NCI-H2227 treated with DMSO at 0.1 percent for 48 hours (cell line): ENCODE measurements around the gene FAM118A.
"Not testable (repeated sequence)": the region's sequence is repeated elsewhere in the genome, so short reads cannot be mapped to it uniquely, and the experiment has no call there.

Experiments used
- DNase-seq: peaks from one replicate; lab custom pipeline; 2025; lab: John Stamatoyannopoulos, UW

The FAM118A gene

DNA sequence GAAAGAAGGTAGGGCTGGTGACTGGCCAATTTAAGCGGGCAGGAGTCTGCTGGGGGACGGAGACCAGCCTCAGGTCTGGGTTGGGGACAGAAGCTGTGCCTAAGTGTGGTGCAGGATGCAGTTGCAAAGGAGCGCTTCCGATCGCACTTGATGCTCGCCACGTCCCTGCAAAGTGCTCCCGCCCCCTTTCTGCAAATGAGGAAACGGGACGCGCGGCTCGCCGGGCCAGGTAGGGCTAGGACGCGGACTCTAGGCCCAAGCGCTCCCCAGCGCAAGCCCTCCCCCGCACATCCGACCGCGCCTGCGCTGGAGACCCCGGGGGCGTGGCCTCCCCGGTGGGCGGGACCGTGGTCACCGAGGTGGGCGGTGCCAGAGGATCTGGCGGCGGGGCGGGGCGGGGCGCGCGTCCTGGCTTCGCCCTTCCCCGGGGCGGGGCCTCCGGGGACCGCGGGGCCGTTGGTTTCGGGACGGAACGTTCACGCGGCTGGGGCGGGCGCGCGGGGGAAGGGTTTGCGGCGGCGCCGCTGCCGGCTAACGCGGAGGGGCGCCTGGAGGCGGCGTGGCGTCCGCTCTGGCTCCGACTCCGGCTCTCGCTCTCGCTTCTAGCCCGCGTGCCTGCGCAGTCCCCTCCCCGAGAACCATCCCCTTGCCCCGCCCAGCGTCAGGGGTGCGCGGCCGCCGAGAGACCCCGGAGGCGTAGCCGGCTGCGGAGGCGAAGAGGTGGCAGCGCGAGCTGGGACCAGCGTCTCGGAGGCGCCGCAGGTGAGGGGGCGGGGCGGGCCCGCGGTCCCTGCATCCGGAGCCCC, at the start of gene FAM118A:
Gene FAM118A (plus strand): TSS at position 513 of the 806 bp plus-strand sequence. CDS start 12,446 bp downstream, outside the sequence.
- peak; percentile 83 for DNase-seq

GRCh38 chr22:45260395-45260759, 49.4 kb upstream of the FAM118A start:
- DNase-seq, result not testable (repeated sequence)

DNA sequence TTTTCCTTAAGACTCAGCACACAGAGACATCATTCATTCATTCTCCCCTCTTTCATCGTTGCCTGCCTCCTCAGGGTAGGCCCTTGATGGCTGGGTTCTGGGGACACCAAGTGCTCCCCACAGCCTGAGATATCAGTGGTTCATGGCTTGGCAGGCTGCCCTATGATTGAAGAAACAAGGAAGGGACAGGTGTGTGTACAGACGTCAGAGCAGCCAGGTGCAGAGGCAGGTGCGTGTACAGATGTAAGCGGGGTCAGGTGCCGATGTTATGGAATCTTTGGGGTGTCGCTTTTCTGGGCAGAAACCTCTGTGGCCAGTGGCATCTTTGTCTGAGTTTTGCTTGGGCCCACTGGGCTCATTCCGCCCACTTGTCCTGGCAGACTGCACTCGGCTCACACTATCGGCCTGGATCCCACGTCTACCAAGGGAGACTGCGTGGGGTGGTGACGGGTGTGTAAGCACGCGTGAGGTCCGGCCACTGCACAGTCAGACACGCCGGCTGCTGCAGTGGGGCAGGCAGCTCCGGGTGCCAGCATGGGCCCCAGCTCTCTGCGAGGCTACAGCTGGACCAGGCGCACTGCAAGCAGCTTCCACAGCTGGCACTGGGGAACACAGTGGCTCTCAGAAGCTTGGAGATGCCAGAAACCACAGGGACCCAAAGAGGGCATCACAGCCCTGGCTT, 48.2 kb upstream of the FAM118A start:
- DNase-seq, result no peak

GRCh38 chr22:45262195-45262930, 47.4 kb upstream of the FAM118A start:
- no peak for DNase-seq

- no peak for DNase-seq
Observed at GRCh38 chr22:45262931-45263462, 46.7 kb upstream of the FAM118A start.

DNA sequence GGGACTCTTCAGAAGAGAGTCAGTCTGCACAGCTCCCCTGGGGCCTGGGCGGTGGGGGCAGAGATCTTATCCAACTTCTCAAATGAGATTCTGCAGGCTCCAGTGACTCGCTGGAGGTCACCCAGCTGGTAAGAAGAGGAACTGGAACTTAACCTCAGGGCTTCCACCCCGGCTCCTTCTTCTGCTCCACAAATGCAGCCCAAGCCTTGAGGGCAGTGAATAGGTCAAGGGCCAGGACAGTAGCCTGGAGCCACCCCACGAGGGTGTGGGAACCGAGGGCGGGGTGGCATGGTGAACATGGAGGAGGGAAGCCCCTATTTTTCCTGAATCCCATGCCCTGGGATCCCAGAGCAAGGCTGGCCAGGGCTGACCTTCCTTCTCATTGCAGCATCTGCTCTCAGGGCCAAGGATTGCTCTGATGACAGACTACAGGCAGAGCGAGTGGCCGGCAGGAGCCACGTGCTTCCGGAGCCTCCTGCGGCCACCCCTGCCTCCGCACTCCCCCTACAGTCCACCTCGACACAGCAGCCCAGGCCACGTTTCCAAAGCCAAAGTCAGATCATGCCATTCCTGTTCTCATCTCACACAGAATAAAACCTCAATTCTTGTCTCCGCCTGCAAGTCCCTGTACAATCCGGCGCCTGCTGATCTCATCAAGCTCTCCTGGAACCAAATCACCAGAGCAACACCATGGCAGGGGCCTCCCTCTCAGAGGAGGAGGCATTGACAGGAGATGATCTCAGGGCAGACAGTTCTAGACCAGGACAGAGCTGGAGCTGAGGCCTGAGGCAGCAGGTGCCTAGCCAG, 46.1 kb upstream of the FAM118A start:
- peak; percentile 2 for DNase-seq

DNA sequence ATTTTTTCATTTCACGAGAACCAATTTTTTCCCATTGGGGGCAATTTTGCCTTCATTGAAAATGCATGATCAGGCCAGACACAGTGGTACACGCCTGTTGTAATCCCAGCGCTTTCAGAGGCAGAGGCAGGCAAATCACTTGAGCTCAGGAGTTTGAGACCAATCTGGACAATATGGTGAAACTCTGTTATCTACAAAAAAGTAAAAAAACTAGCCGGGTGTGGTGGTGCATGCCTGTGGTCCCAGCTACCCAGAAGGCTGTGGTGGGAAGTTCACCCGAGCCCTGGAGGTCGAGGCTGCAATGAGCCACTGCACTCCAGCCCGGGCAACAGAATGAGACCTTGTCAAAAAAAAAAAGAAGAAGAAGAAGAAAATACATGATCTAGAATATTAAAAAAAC, 44.2 kb upstream of the FAM118A start:
- DNase-seq, result no peak

DNA sequence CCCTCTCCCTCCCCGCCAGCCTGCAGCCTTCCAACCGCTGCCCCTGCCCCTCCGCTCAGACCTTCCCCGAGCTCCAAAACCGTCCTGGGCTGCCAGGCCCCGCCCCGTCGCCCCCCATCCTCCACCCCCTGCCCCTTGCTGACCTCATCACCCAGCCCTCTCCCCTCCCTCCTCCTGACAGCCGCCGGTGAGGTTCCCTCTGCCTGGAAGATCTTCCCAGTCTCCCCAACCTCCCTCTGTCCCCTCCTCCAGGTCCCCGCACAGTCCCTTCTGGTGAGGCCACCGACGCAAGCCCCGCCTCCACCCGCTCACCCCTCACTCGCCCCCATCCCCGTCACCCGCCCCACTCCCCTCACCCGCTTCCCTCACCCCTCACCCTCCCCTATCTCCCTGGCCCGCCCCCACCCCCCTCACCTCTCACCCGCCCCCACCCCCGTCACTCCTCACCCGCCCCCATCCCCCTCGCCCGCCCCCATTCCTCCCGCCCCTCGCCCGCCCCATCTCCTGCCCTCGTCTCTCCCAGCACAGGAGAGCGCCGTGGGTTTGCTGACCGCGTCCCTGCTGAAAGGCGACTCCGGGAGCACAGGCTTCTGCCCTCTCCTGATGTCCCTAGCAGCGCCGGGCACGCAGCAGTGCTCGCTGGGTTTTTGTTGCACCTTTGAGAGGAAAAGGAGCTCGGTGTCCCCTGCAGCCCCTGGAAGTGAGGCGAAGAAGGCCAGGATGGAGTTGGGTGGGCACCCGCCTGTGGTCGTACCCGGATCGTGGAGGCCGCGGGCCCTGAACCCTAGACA, 41.4 kb upstream of the FAM118A start:
- DNase-seq, result peak; percentile 58

- DNase-seq, result peak; percentile 54
Observed at GRCh38 chr22:45268958-45269844, 40.5 kb upstream of the FAM118A start.

DNA sequence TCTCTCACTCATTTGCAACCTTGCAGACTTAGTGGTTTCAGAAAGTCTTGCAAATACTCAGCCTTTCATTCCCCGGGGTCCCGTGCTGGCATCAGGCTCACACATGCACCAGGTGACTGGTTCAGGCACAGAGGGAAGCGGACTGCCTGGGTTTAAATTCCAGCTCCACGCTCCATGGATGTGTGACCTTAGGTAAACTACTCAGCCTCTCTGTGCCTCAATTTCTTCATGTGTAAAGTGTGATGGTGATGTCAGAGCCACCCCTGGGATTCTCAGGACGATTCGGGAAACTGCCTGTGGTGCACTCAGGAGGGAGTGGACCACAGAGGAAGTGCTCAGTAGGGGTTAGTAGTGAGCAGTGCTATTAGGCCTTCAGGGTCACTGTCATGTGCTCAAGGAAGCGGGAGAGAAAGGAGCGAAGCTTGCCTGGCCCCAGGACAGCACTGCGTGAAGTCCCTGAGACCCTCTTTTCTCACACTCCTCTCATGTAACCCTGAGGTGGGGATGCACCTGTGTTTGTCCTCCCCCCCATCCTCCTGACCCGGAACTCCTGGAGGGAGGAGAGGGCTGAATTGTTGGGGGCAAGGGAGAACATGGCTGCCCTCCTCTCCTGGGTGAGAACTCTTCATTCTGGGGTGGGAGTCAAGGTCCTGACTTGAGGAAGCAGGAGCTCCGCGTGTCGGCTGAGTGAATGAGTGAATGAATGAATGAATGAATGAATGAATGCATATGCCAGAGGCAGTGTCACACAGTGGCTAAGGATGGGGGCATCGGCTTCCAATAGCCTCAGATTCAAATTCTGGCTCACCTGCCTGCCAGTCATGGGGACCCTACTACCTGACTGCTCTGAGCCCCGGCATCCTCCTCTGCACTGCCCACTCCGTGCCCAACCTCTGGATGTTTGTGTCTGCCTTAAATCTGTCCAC, 39.4 kb upstream of the FAM118A start:
- DNase-seq, result no peak

DNA sequence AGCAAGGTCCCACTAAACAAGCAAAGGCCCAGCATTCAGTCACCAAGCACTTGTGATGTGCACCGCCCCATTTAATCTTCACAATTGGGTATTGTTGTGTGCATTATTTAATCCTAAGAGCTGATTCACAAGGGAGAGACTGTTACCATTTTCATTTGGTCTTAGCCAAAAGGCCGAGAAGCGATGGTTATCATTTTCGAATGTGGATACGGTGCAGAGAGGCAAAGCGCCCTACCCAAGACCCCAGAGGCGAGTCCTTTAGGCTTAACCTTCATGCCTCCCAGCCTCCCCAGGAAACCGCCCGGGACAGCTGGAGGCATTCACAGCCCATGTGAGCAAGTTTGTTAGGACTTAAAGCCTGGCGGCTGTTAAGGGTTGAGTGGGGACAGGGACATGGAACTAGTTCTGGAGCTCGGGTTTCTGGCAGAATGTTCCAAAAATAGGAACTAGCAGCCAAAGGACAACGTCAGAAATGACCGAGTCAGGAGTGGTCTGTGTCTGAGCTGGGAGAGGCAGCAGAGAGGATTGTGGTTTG, 38.0 kb upstream of the FAM118A start:
- no peak for DNase-seq

DNA sequence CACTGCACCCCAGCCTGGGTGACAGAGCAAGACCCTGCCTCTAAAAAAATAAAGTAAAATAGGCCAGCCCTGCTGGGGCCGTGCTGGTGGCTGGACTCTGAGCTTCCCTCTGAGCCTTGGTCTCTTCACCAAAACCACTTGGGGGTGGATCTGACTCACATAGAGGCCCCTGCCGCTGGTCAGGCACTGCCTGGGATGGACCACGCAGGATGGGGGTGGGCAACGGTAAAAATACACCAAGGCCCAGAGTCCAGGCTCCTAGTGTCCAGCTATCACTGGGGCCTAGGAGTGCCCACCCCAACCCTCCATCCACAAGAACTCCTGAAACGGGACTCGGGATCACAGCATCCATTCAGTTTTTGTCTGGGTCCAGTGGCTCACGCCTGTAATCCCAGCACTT, 37.2 kb upstream of the FAM118A start:
- DNase-seq, result no peak

GRCh38 chr22:45273452-45274075, 36.2 kb upstream of the FAM118A start:
- DNase-seq, result no peak

- peak; percentile 10 for DNase-seq
Observed at GRCh38 chr22:45276507-45277105, 33.1 kb upstream of the FAM118A start.

DNA sequence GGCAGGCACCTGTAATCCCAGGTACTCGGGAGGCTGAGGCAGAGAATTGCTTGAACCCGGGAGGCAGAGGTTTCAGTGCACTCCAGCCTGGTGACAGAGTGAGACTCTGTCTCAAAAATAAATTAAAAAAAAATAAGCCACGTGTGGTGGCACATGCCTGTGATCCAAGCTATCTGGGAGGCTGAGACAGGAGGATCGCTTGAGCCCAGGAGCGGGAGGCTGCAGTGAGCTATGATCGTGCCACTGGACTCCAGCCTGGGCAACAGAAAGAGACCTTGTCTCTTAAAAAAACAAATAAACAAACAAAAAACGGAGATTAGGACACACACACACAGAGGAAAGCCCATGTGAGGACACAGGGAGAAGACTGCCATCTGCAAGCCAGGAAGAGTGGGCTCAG, 32.0 kb upstream of the FAM118A start:
- not testable (repeated sequence) for DNase-seq

DNA sequence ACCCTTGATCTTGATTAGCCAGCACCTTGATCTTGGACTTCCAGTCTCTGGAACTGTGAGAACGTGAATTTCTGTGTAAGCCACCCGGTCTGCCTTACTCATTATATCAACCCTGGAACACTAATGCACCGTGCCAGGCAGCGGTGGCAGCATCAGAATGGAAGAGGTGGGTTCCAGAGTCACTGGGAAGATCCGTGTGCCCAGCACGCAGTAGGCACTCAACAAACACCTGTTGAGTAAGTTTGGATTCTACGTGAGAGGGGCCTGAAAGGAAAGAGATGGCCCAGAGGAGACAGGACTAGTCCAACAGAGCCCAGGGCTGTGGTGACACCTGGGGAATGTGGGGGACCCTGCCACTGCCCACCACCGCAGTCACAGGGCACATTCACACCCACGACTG, 31.6 kb upstream of the FAM118A start:
- no peak for DNase-seq

DNA sequence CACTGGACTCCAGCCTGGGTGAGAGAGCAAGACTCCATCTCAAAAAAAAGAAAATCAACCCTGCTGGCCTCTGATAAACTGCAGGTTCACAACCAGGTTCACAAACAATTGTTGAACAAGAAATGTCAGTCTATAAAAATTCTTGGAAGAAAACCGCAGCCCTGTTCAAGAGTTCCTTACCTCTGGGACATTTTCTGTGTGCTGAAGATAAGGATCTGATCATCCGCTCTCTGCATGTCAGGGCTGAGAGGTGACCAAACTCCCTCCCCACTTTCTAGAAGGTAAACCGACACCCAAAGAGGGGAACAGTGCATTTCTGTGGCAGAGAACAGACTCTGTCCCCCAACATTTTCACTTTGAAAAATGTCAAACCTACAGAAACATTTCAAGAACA, 29.1 kb upstream of the FAM118A start:
- no peak for DNase-seq

GRCh38 chr22:45281010-45281409, 28.7 kb upstream of the FAM118A start:
- DNase-seq, result no peak
